ENCODE measurements around the gene BBOX1.

DNA sequence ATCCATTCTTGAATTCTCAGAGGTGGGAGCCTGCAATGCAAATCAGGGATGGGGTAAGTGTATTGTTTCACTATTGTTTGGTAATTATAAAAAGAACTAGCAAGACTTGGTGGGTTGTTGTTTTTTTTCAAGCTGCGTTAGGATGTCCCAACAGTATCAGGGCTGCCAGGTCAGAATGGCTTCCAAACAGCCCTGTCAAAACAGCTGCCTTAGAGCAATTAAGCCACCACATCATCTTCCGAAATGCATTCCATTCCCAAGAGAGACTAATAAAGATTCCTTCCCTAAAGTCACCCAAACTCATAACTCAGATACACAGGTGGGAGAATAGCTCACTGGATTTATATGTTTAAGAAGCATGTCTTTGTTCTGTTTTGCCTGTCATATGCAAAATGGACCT lies 23.5 kb downstream of the BBOX1 start:
- TF ChIP-seq, protein P1, sequence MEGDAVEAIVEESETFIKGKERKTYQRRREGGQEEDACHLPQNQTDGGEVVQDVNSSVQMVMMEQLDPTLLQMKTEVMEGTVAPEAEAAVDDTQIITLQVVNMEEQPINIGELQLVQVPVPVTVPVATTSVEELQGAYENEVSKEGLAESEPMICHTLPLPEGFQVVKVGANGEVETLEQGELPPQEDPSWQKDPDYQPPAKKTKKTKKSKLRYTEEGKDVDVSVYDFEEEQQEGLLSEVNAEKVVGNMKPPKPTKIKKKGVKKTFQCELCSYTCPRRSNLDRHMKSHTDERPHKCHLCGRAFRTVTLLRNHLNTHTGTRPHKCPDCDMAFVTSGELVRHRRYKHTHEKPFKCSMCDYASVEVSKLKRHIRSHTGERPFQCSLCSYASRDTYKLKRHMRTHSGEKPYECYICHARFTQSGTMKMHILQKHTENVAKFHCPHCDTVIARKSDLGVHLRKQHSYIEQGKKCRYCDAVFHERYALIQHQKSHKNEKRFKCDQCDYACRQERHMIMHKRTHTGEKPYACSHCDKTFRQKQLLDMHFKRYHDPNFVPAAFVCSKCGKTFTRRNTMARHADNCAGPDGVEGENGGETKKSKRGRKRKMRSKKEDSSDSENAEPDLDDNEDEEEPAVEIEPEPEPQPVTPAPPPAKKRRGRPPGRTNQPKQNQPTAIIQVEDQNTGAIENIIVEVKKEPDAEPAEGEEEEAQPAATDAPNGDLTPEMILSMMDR (conservative IDR thresholded peaks at IDR 0.05; ENCODE audit: low read depth, low read length) = no peak
- no peak for TF ChIP-seq EZH2 (IDR thresholded peaks at IDR 0.05; ENCODE audit: borderline replicate concordance, low read depth, low read length, poor library complexity, severe bottlenecking)

Data from A673 (cell line).